B cell (primary cell): ENCODE results near the gene POLR3GL.

Source experiments
- CTCF ChIP-seq: fragments of 200-600 bp; IDR thresholded peaks from one replicate; pipeline ENCODE4 v1.8.0; 2022; ENCODE audit warnings: antibody characterized with exemption, mild to moderate bottlenecking
- EZH2 ChIP-seq: IDR thresholded peaks from 2 replicates; pipeline ENCODE4 v1.6.1; 2012; ENCODE audit warnings: borderline replicate concordance, low read depth, mild to moderate bottlenecking, moderate library complexity, low read length; ENCODE audit not compliant: insufficient read depth, poor library complexity, severe bottlenecking

DNA sequence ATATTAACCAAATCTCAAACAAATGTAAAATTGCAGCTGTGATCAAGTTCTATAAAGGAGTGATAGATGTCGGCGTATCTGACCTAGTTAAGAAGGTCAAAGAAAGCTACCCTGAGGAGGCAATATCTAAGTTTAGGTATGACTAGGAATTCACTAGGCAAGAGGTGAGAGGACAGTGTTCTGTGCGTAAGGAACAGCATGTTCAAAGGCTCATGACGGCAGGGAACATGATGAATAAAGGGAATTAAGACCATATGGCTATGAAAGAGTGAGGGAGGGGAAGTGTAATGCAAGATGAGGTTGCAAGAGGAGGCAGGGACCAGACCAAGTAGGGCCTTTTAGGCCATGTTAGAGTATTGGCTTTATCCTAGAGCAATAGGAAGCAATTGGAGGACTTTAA lies 15.3 kb upstream of the POLR3GL start:
- TF ChIP-seq CTCF (no peak), EZH2 (no peak)
